ENCODE results near the gene TNIK. TPM values are rescaled to one million over a fixed set of nuclear protein-coding genes. Genes with fewer than 3 reads are reported as not detected.
A peak's percentile ranks its signal among the peaks of the same experiment; 100 is the strongest.

Gene TNIK
- total RNA-seq, 4 donors from 2014 or later: 32.9 to 52.0 (median 40.2) TPM

GRCh38 chr3:171049861-171050444, 410.3 kb downstream of the TNIK start:
- Histone ChIP-seq H3K4me1 (no peaks in the 10 kb centered on the region), H3K36me3 (no peaks in the 10 kb centered on the region), H3K27ac (no peak overlapping the region), H3K4me3 (no peak overlapping the region), H3K9me3 (no peaks in the 10 kb centered on the region), H3K27me3 (no peaks in the 10 kb centered on the region)
- in situ Hi-C loops (cut with MboI; ENCODE audit: low pct_ligation_motif_present in 1 of 4, low pct_unique_long_range_greater_than_20kb in 1 of 4, low sequenced_read_pairs in 3 of 4): no loop called here
- intact Hi-C loops (cut with DNase I; ENCODE audit: low total_unique reads): loop anchor here (5.0 kb wide), 1 partner anchor 517 kb away; no protein-coding TSS in a partner anchor
- TF ChIP-seq CTCF (IDR thresholded peaks at IDR 0.05) (peak; percentile 38 to 47 (median 43)), POLR2AphosphoS5 (IDR thresholded peaks at IDR 0.05) (no peak), EP300 (IDR thresholded peaks at IDR 0.05; ENCODE audit: low read depth) (no peak), POLR2A (IDR thresholded peaks at IDR 0.05) (no peak)
- WGBS, 2 donors (ENCODE audit: low coverage in 1 of 2): 0 to 24% methylated on average over 2 to 6 of the region's 6 CpGs
- DNase-seq: peak; percentile 39

- Histone ChIP-seq H3K27me3 (no peaks in the 10 kb centered on the region), H3K4me3 (no peak overlapping the region), H3K27ac (no peak overlapping the region), H3K9me3 (no peaks in the 10 kb centered on the region), H3K36me3 (no peaks in the 10 kb centered on the region), H3K4me1 (no peaks in the 10 kb centered on the region)
- TF ChIP-seq EP300 (IDR thresholded peaks at IDR 0.05; ENCODE audit: low read depth): no peak
- TF ChIP-seq POLR2AphosphoS5 (IDR thresholded peaks at IDR 0.05): no peak
- TF ChIP-seq CTCF (IDR thresholded peaks at IDR 0.05): no peak
- TF ChIP-seq POLR2A (IDR thresholded peaks at IDR 0.05): no peak
- DNase-seq: no peak
- in situ Hi-C loops (cut with MboI; ENCODE audit: low pct_ligation_motif_present in 1 of 4, low pct_unique_long_range_greater_than_20kb in 1 of 4, low sequenced_read_pairs in 3 of 4) (no loop called here), intact Hi-C loops (cut with DNase I; ENCODE audit: low total_unique reads) (no loop called here)
- WGBS, 2 donors (ENCODE audit: low coverage in 1 of 2): 67 to 71% methylated on average over 2 to 4 of the region's 4 CpGs
These were observed 413.4 kb downstream of the TNIK start for GRCh38 chr3:171046760-171047159.

- Histone ChIP-seq H3K4me3 (no peak overlapping the region), H3K9me3 (no peaks in the 10 kb centered on the region), H3K36me3 (no peaks in the 10 kb centered on the region), H3K27me3 (no peaks in the 10 kb centered on the region), H3K4me1 (no peaks in the 10 kb centered on the region), H3K27ac (no peak overlapping the region)
- WGBS, 2 donors (ENCODE audit: low coverage in 1 of 2): 67 to 83% methylated on average over 14 of the region's 14 CpGs
- in situ Hi-C loops (cut with MboI; ENCODE audit: low pct_ligation_motif_present in 1 of 4, low pct_unique_long_range_greater_than_20kb in 1 of 4, low sequenced_read_pairs in 3 of 4): no loop called here
- DNase-seq: no peak
- no peak for TF ChIP-seq EP300 (IDR thresholded peaks at IDR 0.05; ENCODE audit: low read depth)
- TF ChIP-seq POLR2A (IDR thresholded peaks at IDR 0.05): no peak
- TF ChIP-seq CTCF (IDR thresholded peaks at IDR 0.05): no peak
- TF ChIP-seq POLR2AphosphoS5 (IDR thresholded peaks at IDR 0.05): no peak
- intact Hi-C loops (cut with DNase I; ENCODE audit: low total_unique reads): no loop called here
These were observed 415.1 kb downstream of the TNIK start for GRCh38 chr3:171044835-171045793.

- Histone ChIP-seq H3K27ac (no peak overlapping the region), H3K27me3 (no peaks in the 10 kb centered on the region), H3K9me3 (no peaks in the 10 kb centered on the region), H3K4me3 (no peak overlapping the region), H3K36me3 (no peaks in the 10 kb centered on the region), H3K4me1 (no peaks in the 10 kb centered on the region)
- TF ChIP-seq CTCF (IDR thresholded peaks at IDR 0.05): no peak
- TF ChIP-seq POLR2A (IDR thresholded peaks at IDR 0.05): no peak
- no peak for TF ChIP-seq POLR2AphosphoS5 (IDR thresholded peaks at IDR 0.05)
- no peak for TF ChIP-seq EP300 (IDR thresholded peaks at IDR 0.05; ENCODE audit: low read depth)
- 13 to 29% methylated on average over 1 of the region's 1 CpG for WGBS, 2 donors (ENCODE audit: low coverage in 1 of 2)
- in situ Hi-C loops (cut with MboI; ENCODE audit: low pct_ligation_motif_present in 1 of 4, low pct_unique_long_range_greater_than_20kb in 1 of 4, low sequenced_read_pairs in 3 of 4): no loop called here
- intact Hi-C loops (cut with DNase I; ENCODE audit: low total_unique reads): no loop called here
- DNase-seq: no peak
These were observed 415.8 kb downstream of the TNIK start for GRCh38 chr3:171044384-171044783.
